ENCODE data around the gene GOLGA8M.
"Not testable (repeated sequence)": the region's sequence is repeated elsewhere in the genome, so short reads cannot be mapped to it uniquely, and the experiment has no call there.

Gene GOLGA8M, protein sequence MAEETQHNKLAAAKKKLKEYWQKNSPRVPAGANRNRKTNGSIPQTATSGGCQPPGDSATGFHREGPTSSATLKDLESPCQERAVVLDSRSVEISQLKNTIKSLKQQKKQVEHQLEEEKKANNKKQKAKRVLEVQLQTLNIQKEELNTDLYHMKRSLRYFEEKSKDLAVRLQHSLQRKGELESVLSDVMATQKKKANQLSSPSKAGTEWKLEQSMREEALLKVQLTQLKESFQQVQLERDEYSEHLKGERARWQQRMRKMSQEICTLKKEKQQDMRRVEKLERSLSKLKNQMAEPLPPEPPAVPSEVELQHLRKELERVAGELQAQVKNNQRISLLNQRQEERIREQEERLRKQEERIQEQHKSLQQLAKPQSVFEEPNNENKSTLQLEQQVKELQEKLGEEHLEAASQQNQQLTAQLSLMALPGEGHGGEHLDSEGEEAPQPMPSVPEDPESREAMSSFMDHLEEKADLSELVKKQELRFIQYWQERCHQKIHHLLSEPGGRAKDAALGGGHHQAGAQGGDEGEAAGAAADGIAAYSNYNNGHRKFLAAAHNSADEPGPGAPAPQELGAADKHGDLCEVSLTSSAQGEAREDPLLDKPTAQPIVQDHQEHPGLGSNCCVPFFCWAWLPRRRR
- total RNA-seq, result 0.10 to 0.54 (median 0.32) reads per million in 4 experiments

DNA sequence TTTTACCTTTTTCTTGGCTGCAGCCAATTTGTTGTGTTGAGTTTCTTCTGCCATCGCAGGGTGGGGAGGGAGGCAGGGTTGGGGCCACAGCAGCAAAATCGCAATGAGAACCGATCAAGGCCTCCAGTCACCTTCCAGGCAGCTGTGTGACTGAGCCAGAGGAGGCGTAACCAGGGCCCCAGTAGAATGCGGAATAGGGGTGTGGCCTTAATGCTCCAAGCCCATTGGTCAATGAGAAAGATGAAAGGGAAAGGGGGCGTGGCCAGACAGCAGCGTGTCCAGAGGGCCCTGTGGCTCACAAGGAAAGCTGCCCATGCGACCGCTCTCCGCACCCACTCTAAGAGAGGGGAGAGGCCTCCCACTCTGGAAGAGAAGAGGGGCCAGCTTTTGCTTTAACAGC, at the start of gene GOLGA8M:
TSS of gene GOLGA8M (minus strand) at position 152 of the 400 bp plus-strand sequence. CDS start at position 54, 98 bp downstream.
- not testable (repeated sequence) for DNase-seq

DNA sequence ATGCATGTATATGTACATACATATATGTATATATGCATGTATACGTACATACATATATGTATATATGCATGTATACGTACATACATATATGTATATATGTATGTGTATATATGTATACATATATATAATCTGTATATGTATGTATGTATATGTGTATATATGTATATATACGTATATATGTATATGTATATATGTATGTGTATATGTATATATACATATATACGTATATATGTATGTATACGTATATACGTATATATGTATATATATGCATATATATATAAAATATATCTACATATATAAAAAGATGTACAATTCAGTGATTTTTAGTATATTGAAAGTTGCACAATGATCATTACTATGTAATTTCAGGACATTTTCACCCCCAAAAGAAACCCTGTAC, 30.7 kb upstream of the GOLGA8M start:
- DNase-seq, result not testable (repeated sequence)

DNA sequence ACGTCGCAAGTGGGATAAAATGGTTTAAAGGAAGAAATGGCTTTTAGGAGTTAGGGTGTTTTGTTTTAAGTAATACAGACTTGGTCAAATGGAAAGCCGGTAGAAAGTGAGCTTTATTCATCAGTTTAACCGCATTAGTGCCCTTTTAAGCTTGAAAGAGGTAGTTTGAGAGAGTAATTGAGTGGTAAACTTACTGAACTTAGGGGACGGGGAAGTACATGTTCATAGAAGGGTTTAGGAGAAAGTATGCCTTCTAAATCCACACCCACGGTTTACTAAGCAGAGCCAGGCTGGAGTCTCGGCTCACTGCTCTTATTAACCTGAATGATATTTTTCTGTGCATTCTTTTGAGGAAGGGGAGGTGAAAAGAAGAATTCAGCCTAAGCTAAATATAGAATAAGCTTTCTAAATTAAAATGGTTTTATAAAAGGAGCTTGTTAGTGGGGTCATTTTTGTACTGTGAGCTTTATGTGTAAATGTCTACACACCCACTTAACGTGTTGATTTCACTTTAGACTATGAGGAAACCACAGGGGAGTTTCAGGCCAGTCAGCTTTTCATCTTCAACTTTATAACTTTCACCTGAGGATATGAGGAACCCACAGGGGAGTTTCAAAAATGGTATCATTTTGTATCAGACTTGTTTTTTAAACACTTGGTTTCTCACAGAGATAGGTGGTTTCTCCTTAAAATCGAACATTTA, 26.5 kb upstream of the GOLGA8M start:
- DNase-seq, result not testable (repeated sequence)

DNA sequence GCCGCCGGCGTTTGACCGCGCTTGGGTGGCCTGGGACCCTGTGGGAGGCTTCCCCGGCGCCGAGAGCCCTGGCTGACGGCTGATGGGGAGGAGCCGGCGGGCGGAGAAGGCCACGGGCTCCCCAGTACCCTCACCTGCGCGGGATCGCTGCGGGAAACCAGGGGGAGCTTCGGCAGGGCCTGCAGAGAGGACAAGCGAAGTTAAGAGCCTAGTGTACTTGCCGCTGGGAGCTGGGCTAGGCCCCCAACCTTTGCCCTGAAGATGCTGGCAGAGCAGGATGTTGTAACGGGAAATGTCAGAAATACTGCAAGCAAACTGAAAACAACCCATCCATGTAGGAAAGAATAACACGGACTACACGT, 26.0 kb upstream of the GOLGA8M start:
- not testable (repeated sequence) for DNase-seq

DNA sequence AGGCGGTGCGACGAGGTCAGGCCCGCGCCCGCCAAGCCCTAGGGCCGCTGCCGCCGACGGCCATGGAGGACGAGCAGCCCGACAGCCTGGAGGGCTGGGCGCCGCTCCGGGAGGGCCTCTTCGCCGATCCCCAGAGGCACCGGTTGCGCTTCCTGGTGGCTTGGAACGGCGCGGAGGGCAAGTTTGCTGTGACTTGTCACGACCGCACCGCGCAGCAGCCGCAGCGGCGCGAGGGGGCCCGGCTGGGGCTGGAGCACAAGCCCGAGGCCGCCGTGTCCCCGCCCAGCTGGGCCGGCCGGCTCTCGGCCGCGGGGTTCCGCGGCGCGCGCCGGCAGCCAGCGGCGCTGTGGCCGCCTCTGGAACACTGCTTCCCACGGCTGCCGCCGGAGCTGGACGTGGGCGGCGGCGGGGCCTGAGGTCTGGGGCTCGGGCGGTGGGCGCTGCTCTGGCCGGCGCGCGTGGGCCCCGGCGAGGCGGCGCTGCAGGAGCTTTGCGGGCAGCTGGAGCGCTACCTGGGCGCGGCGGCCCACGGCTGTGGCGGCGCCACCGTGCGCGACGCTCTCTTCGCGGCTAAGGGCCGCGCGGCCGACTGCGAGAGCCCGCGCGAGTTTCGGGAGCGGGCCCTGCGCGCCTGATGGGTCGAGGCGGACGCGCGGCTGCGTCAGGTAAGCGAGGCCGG, 25.4 kb upstream of the GOLGA8M start:
- peak; percentile 27 for DNase-seq

DNA sequence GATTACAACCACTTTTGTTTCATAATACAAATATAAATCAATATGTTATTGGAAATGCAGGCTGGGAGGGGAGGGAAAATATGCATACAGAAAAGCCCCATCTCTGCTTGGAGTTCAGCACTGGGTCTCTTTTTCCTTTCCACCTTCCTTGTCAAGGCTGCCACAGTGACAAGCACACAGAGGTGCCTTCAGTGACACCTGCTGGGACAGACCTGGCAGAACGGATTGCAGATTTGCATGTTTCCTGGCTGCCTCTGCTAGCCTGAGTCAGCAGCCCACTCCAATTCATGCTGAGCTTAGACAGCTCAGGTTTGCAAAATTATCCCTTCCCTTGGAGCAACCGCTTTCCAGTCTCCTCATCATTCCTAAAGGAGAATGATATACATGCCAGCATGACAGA, 15.8 kb upstream of the GOLGA8M start:
- peak; percentile 6 for DNase-seq

DNA sequence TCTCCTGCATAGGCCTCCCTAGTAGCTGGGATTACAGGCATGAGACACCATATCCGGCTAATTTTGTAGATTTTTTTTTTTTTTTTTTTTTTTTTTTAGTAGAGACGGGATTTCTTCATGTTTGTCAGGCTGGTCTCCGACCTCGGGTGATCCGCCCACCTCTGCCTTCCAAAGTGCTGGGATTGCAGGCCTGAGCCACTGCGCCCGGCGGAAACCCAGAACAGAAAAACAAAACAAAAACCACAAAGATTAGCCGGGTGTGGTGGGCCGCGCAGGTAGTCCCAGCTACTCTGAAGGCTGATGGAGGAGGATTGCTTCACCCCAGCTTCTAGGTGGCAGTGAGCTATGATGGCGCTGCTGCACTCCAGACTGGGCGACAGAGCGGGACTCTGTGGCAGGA, 14.8 kb upstream of the GOLGA8M start:
- DNase-seq, result not testable (repeated sequence)

DNA sequence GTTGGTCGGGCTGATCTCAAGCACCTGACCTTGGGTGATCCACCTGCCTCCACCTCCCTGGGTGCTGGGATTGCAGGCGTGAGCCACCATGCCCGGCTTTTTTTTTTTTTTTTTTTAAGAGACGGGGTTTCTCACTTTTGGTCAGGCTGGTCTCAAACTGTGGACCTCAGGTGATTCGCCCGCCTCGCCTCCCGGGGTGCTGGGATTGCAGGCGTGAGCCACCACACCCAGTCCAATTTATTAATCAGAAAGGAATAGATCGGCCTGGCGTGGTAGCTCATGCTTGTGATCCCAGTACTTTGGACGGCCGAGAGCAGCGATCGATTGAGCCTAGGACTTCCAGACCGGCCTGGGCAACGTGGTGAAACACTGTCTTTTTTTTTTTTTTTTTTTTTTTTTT, 13.9 kb upstream of the GOLGA8M start:
- DNase-seq, result no peak

DNA sequence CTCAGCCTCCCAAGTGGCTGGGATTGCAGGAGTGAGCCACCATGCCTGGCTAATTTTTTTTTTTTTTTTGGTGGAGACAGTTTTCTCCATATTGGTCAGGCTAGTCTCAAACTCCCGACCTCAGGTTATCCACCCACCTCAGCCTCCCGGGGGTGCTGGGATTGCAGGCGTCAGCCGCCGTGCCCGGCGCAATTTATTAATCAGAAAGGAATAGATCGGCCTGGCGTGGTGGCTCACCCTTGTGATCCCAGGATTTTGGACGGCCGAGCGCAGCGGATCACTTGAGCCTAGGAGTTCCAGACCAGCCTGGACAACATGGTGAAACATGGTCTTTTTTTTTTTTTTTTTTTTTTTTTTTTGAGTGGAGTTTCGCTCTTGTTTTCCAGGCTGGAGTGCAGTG, 13.3 kb upstream of the GOLGA8M start:
- no peak for DNase-seq

DNA sequence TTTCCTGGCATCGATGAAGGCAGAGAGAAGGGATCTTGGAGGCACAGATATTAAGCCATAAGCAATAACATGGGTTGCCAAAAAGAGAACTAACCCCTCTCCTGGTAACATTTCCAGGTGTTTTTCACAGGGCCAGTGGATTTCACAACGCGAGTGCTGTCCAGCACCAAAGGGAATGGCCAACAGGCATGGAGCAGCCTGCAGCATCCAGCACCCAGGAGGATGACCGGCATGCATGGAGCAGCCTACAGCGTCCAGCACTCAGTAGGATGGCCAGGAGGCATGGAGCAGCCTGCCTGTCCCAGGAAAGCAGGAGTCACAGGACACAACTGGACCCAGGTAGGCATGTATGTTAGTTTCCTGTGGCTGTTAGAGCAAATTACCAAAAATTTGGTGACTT, 11.8 kb upstream of the GOLGA8M start:
- DNase-seq, result not testable (repeated sequence)

DNA sequence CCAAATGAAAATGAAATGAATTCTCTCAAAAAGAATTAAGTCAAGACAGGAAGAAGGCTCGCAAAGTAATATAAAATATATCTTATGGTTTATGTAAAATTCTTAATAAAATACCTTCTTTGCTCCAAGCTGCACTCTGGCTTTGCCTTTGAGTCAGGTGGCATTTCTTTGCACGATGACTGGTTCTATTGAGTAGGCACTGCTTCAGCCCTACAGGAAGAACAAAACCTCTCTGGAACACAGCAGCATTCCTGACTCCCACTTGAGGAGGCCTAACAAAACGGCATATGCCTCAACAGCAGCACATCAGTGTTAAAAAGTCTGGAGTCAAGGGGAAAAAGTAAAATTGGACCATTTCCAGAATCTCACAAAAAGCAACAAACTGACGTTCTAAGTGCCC, 7.4 kb upstream of the GOLGA8M start:
- not testable (repeated sequence) for DNase-seq

DNA sequence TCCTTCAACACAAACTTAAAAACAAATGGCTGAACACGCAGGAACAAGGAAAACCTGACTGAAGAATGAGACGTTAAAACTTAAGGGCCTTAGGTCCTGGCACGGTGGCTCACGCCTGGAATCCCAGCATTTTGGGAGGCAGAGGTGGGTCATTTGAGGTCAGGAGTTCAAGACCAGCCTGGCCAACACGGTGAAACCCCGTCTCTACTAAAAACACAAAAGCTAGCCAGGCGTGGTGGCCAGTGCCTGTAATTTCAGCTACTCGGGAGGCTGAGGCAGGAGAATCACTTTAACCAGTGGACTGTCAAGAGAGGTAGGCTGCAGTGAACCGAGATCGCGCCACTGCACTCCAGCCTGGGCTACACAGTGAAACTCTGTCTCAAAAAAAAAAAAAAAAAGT, 6.4 kb upstream of the GOLGA8M start:
- not testable (repeated sequence) for DNase-seq

DNA sequence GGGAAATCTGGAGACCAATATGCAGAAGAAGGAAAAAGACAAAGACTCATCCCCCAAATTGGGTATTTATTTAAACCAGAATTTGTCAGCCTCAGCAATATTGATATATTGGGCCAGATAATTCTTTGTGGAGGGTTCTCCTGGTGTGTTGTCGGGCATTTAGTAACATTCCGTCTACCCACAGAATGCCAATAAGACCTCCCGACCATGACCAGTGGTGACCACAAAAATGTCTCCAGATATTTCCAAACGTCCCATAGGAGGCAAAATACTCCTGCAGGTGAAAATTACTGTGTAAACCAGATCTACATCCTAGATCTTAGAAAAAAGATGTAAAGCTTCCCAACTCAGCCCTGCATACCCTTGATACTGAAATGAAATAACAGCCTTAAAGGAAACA, 2.0 kb upstream of the GOLGA8M start:
- not testable (repeated sequence) for DNase-seq

DNA sequence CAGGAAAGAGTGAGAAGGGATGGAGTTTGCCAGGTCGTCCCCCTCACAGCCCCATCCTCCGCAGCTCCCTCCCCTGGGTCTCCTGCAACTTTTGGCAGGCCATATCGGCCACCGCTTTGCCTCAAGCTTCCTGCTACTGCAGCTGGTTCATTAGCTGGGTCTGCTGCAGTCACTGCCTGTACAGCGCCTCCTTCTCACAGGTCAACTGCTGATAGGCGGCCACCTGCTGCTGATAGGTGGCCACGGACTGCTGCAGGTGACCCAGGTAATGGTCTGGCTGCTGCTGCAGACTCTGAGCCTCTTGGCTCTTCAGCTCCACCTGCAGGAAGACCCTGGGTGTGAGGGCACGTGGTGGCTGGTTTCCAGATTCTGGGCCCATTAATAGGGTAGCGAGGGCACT, 8.3 kb downstream of the GOLGA8M start:
- DNase-seq, result not testable (repeated sequence)

DNA sequence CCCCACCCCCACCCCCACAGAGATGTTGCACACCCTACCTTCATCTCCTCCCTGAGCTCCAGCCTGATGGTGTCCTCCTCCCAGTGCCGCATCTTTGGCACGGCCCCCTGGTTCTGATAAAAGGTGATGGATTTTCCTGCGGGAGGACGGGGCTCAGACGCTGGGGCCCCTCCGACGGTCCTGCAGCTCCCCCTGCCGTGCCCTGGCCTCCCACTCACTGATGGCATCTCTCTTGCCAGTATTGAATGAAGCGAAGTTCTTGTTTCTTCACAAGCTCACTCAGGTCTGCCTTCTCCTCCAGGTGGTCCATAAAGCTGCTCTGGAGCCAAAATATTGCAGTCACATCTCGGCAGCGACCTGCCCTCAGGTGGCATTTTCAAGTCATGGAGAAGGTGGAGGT, 9.8 kb downstream of the GOLGA8M start:
- not testable (repeated sequence) for DNase-seq

DNA sequence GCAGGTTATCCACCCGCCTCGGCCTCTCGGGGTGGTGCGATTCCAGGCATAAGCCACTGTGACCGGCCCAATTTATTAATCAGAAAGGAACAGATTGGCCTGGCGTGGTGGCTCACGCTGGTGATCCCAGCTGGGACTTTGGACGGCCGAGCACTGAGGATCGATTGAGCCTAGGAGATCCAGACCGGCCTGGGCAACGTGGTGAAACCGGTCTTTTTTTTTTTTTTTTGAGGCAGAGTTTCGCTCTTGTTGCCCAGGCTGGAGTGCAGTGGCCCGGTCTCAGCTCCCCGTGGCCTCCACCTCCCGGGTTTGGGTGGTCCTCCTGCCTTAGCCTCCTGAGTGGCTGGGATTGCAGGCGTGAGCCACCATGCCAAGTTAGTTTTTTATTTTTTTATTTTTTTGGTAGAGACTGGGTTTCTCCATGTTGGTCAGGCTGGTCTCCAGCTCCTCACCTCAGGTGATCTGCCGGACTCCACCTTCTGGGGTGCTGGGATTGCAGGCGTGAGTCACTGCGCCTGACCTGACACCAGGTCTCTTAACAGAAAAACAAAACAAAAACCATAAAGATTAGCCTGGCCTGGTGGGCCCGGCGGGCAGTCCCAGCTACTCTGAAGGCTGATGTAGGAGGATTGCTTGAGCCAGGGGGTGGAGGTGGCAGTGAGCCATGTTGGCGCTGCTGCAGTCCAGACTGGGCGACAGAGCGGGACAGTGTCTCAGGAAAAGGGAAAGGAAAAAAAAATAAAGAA, 18.0 kb downstream of the GOLGA8M start:
- DNase-seq, result not testable (repeated sequence)

DNA sequence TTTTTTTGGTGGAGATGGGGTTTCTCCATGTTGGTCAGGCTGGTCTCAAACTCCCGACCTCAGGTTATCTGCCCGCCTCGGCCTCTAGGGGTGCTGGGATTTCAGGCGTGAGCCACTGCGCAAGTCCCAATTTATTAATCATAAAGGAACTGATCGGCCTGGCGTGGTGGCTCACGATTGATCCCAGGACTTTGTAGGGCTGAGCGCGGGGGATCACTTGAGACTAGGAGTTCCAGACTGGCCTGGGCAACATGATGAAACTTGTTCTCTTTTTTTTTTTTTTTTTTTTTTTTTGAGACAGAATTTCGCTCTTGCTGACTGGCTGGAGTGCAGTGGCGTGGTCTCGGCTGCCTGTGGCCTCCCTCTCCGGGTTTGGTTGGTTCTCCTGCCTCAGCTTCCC, 19.2 kb downstream of the GOLGA8M start:
- DNase-seq, result not testable (repeated sequence)

DNA sequence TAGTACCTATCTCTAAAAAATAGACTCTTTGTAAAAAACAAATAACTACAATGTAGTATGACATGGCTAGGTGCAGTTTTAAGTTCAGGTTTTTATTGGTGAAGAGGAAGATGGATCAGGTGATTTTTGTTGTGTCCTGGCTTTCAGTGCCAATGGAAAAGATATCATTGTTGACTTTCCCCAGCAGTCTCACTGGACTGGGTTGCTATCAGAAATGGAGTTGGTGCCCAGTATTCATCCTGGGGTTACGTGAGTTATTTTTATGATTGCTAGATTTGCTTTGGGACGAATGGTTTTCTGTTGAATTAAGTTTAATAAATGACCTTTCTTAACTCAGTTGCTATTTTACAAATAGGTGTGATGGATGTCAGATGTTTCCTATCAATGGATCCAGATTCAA, 38.7 kb downstream of the GOLGA8M start:
- not testable (repeated sequence) for DNase-seq

DNA sequence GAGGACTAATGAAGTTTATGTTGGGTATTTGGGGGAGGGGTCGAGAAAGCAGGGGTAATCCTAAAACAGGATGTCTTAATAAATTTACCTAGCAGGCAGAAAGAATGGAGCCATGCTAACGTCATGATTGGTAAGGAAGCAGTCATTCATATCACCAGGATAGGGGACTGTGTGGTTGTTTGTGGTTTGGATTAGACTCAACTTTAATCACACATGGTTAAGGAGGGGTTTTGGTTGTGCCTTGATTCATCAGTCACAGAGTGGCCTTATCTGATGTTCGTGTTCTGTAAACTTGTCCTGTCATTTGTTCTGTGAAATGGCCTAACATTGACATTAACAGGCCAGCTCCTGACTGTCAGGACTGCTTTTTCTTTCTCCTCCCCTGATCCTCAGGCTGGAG, 40.1 kb downstream of the GOLGA8M start:
- DNase-seq, result not testable (repeated sequence)

DNA sequence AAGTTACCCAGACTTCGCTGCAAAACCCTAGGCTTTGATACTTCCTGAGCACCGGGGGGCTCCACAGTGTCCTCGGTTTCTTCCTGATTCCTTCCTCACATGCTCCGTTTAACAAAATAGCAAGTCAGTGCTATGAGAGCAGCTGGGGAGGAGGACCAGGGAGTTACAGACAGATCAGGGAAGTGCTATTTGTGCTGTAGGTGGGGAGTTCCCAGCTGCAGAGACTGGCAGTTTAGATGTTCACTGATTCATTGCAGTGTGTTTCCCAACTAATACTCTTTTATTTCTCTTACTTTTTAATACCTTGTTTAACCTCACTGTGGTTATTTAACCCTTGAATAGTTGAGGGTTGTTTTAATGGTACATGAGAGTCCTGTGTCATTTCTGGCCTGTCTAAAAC, 45.8 kb downstream of the GOLGA8M start:
- DNase-seq, result not testable (repeated sequence)

DNA sequence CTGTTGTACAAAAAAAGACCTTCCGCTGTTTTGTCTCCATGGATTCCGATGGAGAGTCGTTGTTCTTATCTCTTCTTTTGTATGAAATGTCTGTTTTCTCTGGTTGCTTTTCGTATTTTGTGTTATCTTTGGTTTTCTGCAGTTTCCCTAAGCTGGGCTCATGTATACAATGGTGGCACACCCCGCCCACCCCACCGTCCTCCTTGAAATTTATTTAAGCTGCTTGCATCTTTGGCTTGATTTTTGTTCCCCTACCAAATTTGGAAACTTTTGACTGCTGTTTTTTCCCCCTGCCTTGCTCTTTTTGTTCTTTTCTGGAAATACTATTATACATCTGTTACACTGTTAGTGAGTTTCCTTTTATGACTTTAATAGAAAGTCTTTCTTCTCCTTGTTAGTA, 47.6 kb downstream of the GOLGA8M start:
- DNase-seq, result not testable (repeated sequence)

DNA sequence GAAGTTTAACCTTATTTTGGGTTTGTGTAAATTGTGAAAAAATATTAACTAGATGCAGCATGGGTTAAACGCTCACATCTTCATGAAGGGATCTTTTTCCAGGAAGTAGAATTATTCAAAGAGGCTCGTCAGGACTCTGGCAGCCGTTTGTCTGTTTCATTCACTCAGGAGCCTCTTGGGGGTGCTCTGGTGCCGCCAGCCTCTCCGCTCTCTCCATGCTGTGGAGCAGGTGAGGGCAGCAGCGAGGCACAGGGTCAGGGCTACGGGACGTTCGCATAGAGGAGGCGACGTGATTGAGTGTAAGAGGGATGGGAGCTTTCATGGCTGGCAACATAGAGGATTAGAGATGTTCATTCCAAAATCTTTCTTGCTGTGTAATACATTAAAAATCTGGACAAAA, 48.5 kb downstream of the GOLGA8M start:
- not testable (repeated sequence) for DNase-seq

Data from effector CD8-positive, alpha-beta T cell (primary cell).